Coronary artery (tissue), 2 donors: Measurements from ENCODE around the gene INS.
"Not testable (repeated sequence)": the region's sequence is repeated elsewhere in the genome, so short reads cannot be mapped to it uniquely, and the experiment has no call there.

Source experiments
- DNase-seq: peaks from one replicate; pipeline ENCODE4 v3.0.0-alpha.2; 2017; ENCODE audit warnings: low spot score
- H3K27ac ChIP-seq, 2 donors: fragments of 200-600 bp; sonication (generic); one replicate each; pipeline ENCODE4 v1.5.1; 2016 to 2019
- H3K4me3 ChIP-seq: fragments of 200-600 bp; sonication (generic); 2 replicates; pipeline ENCODE4 v1.5.1; 2016; ENCODE audit warnings: mild to moderate bottlenecking, moderate library complexity
- TF ChIP-seq, protein P1 (sequence below): fragments of 200-600 bp; sonication (generic); IDR thresholded peaks from one replicate; pipeline ENCODE4 v1.5.1; 2019; ENCODE audit warnings: antibody characterized with exemption

Gene INS

GRCh38 chr11:2197771-2198520, 36.9 kb upstream of the INS start:
- Histone ChIP-seq H3K27ac (no peak overlapping the region), H3K4me3 (no peak overlapping the region)
- TF ChIP-seq, protein P1, sequence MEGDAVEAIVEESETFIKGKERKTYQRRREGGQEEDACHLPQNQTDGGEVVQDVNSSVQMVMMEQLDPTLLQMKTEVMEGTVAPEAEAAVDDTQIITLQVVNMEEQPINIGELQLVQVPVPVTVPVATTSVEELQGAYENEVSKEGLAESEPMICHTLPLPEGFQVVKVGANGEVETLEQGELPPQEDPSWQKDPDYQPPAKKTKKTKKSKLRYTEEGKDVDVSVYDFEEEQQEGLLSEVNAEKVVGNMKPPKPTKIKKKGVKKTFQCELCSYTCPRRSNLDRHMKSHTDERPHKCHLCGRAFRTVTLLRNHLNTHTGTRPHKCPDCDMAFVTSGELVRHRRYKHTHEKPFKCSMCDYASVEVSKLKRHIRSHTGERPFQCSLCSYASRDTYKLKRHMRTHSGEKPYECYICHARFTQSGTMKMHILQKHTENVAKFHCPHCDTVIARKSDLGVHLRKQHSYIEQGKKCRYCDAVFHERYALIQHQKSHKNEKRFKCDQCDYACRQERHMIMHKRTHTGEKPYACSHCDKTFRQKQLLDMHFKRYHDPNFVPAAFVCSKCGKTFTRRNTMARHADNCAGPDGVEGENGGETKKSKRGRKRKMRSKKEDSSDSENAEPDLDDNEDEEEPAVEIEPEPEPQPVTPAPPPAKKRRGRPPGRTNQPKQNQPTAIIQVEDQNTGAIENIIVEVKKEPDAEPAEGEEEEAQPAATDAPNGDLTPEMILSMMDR = no peak
- no peak for DNase-seq

DNA sequence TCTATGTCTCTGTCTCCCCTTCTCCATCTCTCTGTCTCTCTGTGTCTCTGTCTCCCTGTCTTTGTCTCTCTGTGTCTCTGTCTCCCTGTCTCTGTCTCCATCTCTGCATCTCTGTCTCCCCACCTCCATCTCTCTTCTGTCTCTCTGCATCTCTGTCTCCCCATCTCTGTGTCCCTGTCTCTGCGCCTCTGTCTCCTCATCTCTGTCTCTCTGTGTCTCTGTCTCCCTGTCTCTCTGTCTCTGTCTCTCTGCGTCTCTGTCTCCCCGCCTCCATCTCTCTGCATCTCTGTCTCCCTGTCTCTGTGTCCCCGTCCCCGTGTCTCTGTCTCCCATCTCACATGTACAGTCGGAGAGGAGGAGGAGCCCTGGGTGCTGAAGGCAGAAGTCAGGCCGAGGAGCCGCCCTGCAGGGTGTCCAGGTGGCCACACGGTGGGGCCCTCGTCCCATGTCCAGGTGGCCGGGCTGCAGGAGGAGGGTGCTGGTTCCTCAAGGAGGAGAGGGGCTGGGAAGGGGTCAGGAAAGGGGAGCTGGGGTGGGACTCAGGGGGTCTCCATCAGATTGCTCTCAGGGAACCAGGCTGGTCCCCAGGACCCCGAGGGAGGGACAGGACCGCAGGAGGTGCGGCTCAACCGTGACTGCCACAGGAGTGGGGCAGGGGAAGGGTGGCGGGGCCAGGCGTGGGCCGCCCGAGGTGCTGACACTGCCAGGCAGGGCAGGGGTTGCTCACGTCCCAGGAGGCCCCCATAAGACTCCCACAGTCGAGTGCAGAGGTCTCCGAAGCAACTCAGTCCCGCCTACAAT, 36.2 kb upstream of the INS start:
- Histone ChIP-seq H3K4me3 (no peak overlapping the region), H3K27ac (no peak overlapping the region)
- no peak for DNase-seq
- TF ChIP-seq, protein P1 = peak; percentile 75

GRCh38 chr11:2195756-2196088, 34.7 kb upstream of the INS start:
- no peak for DNase-seq
- H3K27ac ChIP-seq = no peak overlapping the region
- H3K4me3 ChIP-seq = no peak overlapping the region
- TF ChIP-seq, protein P1 = no peak

GRCh38 chr11:2194877-2195755, 34.1 kb upstream of the INS start:
- H3K4me3 ChIP-seq = no peak overlapping the region
- TF ChIP-seq, protein P1 = peak; percentile 71
- DNase-seq = no peak
- H3K27ac ChIP-seq = no peak overlapping the region

- H3K4me3 ChIP-seq, DNase-seq, H3K27ac ChIP-seq: not testable (repeated sequence)
Measured at GRCh38 chr11:2193888-2194595, 33.0 kb upstream of the INS start.

DNA sequence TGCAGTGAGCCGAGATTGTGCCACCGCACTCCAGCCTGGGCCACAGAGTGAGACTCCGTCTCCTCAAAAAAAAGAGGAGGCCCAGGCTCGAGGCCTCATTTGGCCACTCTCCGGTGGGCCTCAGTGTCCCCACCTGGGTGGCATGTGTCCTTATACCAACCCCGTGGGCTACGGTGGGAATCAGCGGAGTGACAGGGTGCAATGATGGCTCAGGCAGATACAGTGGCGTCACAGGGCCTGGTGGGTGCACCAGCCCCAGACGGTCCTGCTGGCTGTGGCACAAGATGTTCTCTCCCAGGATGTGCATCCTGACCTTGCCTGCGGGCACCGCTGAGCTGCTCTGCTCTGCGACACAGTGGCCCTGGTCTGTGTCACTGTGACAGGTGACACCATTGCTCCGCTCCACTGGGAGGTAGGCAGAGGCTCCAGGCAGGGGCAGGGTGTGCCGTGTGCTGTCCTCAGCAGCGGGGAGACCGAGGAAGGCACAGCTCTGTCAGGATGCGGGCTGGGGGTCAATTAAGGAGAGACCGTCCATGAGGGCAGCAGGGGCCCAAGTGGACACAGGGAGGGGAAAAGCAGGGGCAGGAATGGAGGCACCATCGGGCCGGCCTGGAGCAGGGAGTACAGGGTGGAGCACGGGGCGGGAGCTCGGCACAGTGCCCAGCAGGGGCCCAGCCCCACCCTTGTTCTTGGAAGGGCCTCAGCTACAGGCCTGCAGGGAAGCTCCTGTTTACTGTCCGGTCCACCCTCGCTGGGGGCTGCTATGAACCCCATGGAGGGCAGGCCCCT, 32.3 kb upstream of the INS start:
- no peak overlapping the region for H3K27ac ChIP-seq
- H3K4me3 ChIP-seq = no peak overlapping the region
- TF ChIP-seq, protein P1 = no peak
- no peak for DNase-seq
